HG03103 (cell line): Measurements from ENCODE around the gene ZNF432.
"Not testable (repeated sequence)": the region's sequence is repeated elsewhere in the genome, so short reads cannot be mapped to it uniquely, and the experiment has no call there.

Experiments
- ATAC-seq: cut with Tn5 transposase; IDR thresholded peaks from one replicate; pipeline ENCODE4 v1.9.1; 2021; ENCODE audit warnings: low read depth; ENCODE audit not compliant: unreplicated experiment

ZNF432 gene

DNA sequence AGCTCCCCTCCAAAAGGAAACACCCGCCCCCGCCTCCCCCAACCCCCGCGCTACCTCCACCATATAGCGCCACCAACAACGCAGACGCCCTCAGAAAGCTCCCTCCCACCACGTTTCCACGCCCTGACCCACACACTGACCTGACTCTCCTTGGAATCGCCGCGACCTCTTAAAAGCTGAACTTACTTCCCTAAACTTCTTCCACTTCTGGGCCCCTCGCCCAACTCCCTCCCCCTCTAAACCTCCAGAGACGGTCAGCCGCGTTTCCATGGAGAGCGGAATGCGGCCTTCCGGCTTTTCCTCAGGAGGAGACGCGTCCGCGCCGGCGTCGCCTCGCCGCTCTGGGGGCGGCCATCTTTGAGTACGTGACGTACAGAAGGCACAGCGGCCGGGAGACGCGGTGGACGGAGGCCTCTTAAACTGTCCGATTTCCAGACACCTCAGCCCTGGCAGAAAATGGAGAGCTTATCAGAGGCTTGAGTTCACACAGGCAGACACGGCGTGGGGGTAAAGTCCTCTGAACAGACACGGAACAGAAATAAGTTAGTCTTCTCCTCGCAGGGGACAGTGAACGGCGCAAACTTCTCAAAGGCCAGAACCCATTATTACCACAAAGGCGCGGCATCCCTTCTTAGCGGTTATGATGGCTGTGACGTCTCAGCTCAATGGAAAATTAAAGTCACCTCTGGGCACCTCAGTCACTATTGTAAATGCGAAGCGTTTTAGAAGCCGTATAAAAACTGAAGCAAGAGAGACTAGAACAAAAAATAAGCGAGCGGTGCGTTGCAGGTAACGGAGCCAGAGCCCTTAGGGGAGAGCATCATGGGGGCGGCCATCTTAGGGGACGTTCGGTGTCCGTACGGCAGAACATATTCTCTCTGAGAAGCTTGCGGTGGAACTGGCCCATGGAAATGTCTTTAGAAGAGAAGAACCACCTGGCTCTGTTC, at the start of gene ZNF432:
ZNF432 (minus strand) TSS at position 284 of the 947 bp plus-strand sequence. CDS start 1,970 bp downstream, outside the sequence.
- peak; percentile 88 for ATAC-seq

GRCh38 chr19:52096416-52096815, 47.8 kb upstream of the ZNF432 start:
- ATAC-seq = not testable (repeated sequence)

GRCh38 chr19:52095172-52096014, 46.8 kb upstream of the ZNF432 start, which contains the start of gene ZNF841:
Gene ZNF841 (minus strand): TSS chr19:52095765. CDS start chr19:52084801, 10,964 bp downstream.
- peak; percentile 76 for ATAC-seq

DNA sequence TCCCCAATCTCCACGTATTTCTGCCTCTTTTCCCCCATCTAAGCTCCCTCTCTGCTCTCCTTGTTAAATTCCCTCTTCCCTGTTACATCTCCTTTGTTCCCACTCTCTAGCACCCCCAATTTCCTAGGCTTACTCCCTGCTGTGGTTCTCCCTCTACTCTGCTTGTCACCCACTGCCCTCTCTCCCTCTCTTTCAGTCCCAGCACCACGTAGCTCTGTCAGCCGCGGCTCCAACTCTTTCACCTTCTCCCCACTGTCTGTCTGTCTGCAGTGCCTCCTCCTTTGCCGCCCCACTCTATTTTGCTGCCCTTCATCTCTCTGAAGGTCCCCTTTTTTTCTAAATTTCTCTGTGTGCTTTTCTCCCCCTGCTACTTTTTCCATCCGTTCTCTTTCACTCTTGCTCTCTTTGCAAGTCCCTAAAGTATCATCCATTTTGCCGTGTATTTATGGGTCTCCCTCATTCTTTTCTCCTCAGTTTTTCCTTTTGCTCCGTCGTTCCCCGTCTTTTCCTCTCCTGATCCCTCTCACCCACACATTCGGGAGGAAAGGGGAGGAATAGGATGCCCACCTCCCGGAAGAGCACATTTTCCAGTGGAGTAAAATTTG, 46.0 kb upstream of the ZNF432 start:
- no peak for ATAC-seq

- no peak for ATAC-seq
These were observed 37.8 kb upstream of the ZNF432 start for GRCh38 chr19:52086481-52086880.

GRCh38 chr19:52070496-52070895, 21.9 kb upstream of the ZNF432 start:
- no peak for ATAC-seq

DNA sequence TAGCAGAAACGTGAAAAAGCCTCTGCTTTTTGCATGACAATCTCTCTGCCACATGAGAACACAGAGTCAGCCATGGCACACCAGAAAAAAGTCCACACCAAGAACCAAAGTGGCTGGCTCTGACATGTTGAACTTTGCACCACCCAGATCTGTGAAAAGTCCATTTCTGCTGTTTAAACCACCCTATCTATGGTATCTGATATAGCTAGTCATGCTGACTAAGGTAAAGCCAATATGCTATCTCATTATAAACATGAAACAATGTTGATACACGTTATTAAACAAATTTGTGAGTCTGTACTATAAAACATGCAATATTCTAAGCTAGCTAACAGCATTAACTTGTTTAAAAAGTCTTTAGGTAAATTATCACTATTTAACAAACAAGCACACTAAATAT, 21.0 kb upstream of the ZNF432 start:
- ATAC-seq = no peak

DNA sequence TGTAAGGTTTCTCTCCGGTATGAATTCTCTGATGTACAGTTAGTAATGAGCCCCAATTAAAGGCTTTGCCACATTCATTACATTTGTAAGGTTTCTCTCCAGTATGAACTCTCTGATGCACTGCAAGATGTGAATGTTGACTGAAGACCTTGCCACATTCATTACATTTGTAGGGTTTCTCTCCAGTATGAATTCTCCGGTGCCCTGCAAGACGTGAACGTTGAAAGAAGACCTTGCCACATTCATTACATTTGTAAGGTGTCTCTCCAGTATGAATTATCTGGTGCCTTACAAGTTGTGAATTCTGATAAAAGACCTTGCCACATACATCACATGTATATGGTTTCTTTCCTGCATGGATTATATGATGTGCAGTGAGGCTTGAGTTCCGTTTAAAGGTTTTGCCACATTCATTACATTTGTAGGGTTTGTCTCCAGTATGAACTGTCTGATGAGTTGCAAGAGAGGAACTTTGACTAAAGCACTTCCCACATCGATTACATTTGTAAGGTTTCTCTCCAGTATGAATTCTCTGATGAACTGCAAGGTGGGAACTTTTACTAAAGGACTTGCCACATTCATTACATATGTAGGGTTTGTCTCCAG, 17.7 kb upstream of the ZNF432 start:
- no peak for ATAC-seq

DNA sequence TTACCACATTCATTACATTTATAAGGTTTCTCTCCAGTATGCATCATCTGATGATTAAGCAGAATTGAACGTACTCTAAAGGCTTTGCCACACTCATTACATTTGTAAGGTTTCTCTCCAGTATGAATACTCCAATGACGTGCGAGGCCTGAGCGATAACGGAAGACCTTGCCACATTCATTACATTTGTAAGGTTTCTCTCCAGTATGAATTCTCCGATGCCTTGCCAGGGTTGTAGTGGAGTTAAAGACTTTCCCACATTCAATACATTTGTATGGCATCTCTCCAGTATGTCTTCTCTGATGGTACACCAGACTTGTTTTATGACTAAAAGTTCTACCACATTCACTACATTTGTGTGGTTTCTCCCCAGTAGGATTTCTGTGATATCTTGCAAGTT, 16.8 kb upstream of the ZNF432 start:
- ATAC-seq = no peak

DNA sequence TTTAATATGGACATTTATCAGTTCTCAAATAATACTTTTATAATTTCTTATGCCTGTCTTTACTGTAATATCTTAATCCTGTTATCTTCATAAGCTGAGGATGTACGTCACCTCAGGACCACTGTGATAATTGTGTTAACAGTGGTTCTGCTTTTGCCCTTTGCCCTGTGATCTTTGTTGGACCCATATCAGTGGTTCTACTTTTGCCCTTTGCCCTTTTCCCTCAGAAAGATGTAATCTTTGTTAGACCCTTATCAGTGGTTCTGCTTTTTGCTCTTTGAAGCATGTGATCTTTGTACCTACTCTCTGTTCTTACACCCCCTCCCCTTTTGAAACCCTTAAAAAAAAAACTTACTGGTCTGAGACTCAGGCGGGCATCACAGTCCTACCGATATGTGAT, 7.8 kb upstream of the ZNF432 start:
- ATAC-seq = not testable (repeated sequence)

DNA sequence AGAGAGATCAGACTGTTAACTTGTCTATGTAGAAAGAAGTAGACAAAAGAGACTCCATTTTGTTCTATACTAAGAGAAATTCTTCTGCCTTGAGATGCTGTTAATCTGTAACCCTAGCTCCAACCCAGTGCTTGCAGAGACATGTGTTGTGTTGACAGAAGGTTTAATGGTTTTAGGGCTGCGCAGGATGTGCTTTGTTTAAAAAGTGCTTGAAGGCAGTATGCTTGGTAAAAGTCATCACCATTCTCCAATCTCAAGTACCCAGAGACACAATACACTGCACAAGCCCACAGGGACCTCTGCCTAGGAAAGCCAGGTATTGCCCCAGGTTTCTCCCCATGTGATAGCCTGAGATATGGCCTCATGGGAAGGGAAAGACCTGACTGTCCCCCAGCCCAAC, 3.1 kb upstream of the ZNF432 start:
- not testable (repeated sequence) for ATAC-seq

DNA sequence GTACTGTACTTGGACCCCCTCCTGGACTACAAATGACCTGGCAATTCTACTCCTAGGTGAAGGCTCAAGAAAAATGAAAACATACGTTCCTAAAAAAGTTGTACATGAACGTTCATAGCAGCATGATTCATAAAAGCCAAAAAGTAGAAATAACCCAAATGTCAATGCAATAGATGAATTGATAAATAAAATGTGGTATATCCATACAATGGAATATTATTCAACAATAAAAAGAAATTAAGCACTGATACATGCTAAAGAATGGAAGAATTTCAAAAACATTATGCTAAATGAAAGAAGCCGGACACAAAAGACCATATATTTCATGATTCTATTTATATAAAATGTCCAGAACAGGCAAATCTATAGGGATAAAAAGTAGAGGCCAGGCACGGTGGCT, 9.5 kb downstream of the ZNF432 start:
- ATAC-seq = no peak

- ATAC-seq = no peak
These were observed 14.4 kb downstream of the ZNF432 start for GRCh38 chr19:52034051-52034728.

DNA sequence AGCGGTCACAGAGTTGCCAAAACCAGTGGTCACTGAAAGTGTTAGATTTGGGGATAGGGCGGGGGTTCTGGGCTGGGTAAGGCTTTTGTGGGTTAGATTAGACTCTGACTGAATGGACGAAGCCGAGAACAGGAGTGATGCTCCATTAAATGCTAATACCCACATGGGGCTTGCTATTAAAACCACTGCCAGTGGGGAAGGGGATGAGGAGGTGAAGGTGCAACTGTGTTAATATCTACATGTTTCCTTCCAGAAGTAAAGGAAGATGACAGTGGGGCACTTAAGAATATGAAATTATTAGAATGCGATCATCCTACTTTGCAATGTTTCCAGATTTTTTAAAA, 19.9 kb downstream of the ZNF432 start:
- ATAC-seq = no peak

DNA sequence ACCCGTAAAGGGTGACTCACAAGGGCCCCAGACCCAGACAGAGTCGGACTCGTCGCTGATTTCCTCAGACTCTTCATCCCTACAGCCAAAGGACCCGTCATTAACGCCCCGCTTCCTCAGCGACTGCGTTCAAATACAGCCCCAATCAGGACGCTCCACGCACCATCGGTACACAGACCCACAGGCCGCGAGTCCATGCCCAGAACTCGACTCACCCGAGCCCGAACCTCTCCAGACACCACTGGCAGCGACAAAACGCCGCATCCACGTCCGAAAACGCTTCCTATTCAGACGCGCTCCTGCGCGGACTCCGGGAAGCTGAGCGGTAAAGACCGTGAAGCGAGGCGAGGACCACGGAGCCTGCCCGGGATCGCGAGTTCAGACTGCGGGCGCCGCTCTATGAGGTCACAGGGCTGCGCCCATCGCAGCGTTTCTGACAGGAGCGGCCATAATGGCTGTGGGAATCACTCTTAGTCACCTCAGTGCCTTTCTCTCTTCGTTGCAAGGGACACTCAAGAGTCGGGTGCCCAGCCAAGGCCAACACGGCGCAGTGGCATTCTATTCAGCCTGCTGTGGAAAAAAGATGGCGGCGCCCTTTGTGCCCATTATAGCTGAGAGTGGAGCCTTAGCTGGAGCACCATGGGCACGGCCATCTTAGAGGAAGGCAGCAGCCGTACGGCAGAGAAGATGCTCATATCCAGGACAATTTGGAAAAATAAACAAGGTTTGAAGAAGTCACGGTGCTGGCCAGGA, 20.4 kb downstream of the ZNF432 start, which contains the start of gene ZNF614:
ZNF614 (minus strand) TSS at position 353 of the 753 bp plus-strand sequence. CDS start 2,634 bp downstream, outside the sequence.
- peak; percentile 62 for ATAC-seq

- ATAC-seq = not testable (repeated sequence)
These were observed 22.2 kb downstream of the ZNF432 start for GRCh38 chr19:52026255-52026990.

DNA sequence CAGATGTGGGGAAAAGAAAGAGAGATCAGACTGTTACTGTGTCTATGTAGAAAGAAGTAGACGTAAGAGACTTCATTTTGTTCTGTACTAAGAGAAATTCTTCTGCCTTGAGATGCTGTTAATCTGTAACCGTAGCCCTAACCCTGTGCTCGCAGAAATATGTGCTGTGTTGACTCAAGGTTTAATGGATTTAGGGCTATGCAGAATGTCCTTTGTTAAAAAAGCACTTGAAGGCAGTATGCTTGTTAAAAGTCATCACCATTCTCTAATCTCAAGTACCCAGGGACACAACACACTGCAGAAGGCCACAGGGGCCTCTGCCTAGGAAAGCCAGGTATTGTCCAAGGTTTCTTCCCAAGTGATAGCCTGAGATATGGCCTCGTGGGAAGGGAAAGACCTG, 24.2 kb downstream of the ZNF432 start:
- ATAC-seq = not testable (repeated sequence)

DNA sequence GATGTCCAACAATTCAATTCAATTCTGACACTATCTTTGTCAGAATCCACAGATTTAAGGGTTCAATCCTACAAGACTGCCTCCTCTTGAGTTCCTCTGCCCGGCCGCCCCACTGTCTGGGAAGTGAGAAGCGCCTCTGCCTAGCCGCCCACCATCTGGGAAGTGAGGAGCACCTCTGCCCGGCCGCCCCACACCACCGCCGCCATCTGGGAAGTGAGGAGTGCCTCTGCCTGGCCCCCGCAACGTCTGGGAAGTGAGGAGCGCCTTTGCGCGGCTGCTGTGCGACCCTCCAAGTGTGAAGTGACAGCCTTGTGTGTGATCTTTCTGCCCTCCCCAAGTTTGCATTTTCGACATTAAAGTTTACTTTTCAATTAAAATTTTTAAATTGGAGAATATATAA, 26.4 kb downstream of the ZNF432 start:
- ATAC-seq = no peak
